Breast epithelium (tissue), 3 donors: ENCODE data around the gene PPP1R16B.

Experiments
- POLR2A ChIP-seq: fragments of 450-650 bp; IDR thresholded peaks from one replicate; pipeline ENCODE4 v1.6.1; 2016; ENCODE audit warnings: antibody characterized with exemption, mild to moderate bottlenecking, moderate library complexity
- POLR2AphosphoS5 ChIP-seq, 3 donors: sonication (generic); formaldehyde crosslinking; IDR thresholded peaks; one replicate each; pipeline ENCODE4 v1.6.1; 2017; ENCODE audit warnings: antibody characterized with exemption in 3 of 3
- TF ChIP-seq, protein P1 (sequence below), 3 donors: fragments of 450-650 bp; IDR thresholded peaks; one replicate each; pipeline ENCODE4 v1.5.1; 2016 to 2017; ENCODE audit warnings: antibody characterized with exemption in 3 of 3, mild to moderate bottlenecking in 3 of 3, moderate library complexity in 3 of 3

DNA sequence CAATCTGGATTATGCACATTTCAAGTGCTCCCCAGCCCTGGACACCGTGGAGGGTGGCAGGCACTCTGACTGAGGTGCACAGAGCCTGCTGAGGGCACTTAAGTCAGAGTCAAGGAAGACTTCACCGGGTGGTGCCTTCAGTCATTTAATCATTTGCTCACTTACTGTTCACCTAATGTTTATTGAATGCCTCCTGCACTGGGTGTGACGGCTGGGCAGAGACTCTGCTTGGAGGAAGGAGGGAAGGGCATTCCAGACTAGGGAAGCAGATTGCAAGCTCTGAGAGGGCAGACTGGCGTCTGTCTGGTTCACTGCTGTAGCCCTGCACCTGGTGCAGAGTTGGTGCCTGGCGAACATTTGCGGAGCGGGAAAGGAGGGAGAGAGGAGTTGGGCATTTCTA is 66.5 kb downstream of the PPP1R16B start:
- TF ChIP-seq POLR2A (no peak), POLR2AphosphoS5 (IDR thresholded peaks at IDR 0.05) (no peak)
- TF ChIP-seq, protein P1, sequence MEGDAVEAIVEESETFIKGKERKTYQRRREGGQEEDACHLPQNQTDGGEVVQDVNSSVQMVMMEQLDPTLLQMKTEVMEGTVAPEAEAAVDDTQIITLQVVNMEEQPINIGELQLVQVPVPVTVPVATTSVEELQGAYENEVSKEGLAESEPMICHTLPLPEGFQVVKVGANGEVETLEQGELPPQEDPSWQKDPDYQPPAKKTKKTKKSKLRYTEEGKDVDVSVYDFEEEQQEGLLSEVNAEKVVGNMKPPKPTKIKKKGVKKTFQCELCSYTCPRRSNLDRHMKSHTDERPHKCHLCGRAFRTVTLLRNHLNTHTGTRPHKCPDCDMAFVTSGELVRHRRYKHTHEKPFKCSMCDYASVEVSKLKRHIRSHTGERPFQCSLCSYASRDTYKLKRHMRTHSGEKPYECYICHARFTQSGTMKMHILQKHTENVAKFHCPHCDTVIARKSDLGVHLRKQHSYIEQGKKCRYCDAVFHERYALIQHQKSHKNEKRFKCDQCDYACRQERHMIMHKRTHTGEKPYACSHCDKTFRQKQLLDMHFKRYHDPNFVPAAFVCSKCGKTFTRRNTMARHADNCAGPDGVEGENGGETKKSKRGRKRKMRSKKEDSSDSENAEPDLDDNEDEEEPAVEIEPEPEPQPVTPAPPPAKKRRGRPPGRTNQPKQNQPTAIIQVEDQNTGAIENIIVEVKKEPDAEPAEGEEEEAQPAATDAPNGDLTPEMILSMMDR (IDR thresholded peaks at IDR 0.05): no peak
